Esophagus squamous epithelium (tissue), 4 donors: ENCODE data around the gene KCNQ1.

Experiments used
- CTCF ChIP-seq, 6 experiments: fragments of 450-650 bp in 4 of 6; fragments of 200-600 bp in 2 of 6; sonication (generic) in 2 of 6; IDR thresholded peaks; one replicate each; pipeline ENCODE4 v1.5.1; 2016 to 2019; ENCODE audit warnings: antibody characterized with exemption in 6 of 6, mild to moderate bottlenecking in 4 of 6, moderate library complexity in 4 of 6
- POLR2A ChIP-seq, 4 donors: fragments of 450-650 bp; IDR thresholded peaks; one replicate each; pipeline ENCODE4 v1.6.1; 2017; ENCODE audit warnings: antibody characterized with exemption in 4 of 4, mild to moderate bottlenecking in 4 of 4, moderate library complexity in 3 of 4

GRCh38 chr11:2797121-2797711, 352.4 kb downstream of the KCNQ1 start:
- no peak for TF ChIP-seq POLR2A (IDR thresholded peaks at IDR 0.05)
- TF ChIP-seq CTCF (IDR thresholded peaks at IDR 0.05), result no peak
